Nephron progenitor cell (in vitro differentiated cells): ENCODE data around the gene BAHCC1.

Experiments
- DNase-seq: peaks from one replicate; pipeline ENCODE4 v3.0.0; 2021
- H3K27ac Mint-ChIP-seq: 2 replicates; pipeline ENCODE4 v1.8.0; 2021; ENCODE audit warnings: mild to moderate bottlenecking, moderate library complexity, mixed read lengths
- H3K27me3 Mint-ChIP-seq: 2 replicates; pipeline ENCODE4 v1.8.0; 2021; ENCODE audit warnings: mild to moderate bottlenecking, low read depth, mixed read lengths; ENCODE audit not compliant: poor library complexity
- H3K36me3 Mint-ChIP-seq: 2 replicates; pipeline ENCODE4 v1.8.0; 2021; ENCODE audit warnings: low read depth, mixed read lengths
- H3K4me1 Mint-ChIP-seq: 2 replicates; pipeline ENCODE4 v1.8.0; 2021; ENCODE audit warnings: mixed read lengths
- H3K4me3 Mint-ChIP-seq: 2 replicates; pipeline ENCODE4 v1.8.0; 2021; ENCODE audit warnings: mild to moderate bottlenecking, moderate library complexity, mixed read lengths
- H3K9me3 Mint-ChIP-seq: 2 replicates; pipeline ENCODE4 v1.8.0; 2021; ENCODE audit warnings: mild to moderate bottlenecking, moderate library complexity, mixed read lengths
- TF ChIP-seq, protein P1 (sequence below): fragments of 200-600 bp; sonication (generic); IDR thresholded peaks from 2 replicates; pipeline ENCODE4 v1.5.0; 2021; ENCODE audit warnings: antibody characterized with exemption

Gene BAHCC1

DNA sequence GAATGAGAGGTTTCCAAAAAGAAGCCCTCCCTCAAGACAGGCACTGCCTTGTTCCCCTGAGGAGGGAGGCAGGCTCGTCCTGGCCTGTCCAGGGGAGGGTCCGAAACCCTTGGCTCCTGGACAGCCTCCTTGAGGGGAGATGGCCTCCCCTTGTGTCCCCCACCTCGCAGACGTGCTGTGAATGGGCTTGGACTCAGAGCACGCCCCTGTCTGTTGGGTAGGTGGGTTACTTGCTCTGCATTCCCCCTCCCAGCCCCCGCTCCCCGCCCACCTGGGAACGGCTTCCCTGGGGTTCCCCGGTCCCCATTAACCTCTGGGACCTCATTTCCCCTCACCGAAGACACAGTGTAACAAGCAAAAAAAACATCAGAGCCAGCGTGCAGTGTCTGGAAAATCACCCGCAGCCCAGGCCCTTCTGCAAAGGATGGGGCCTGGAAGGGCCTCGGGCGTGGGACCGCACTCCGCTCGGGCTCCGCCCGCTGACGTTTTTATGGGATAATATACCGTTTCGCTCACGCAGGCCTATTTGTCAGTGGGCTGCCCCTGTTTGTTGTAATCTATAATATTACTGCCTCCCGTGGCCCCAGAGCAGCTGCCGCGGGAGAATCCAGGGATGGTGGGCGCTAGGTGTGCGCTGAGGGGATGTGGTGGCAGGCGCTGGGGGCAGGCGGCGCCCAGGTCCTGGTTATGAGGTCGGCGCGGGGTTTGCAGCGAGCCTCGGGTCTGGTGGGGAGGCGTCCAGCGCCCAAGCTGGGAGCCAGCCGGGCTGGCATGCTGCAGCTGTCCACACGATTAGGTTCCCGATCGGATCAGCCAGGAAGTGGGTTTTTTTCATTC is 11.1 kb downstream of the BAHCC1 start:
- no peaks in the 10 kb centered on the region for H3K9me3 Mint-ChIP-seq
- peak overlapping the region; percentile 96 for H3K27ac Mint-ChIP-seq
- peaks cover 7% of the 10 kb centered on the region for H3K36me3 Mint-ChIP-seq
- TF ChIP-seq, protein P1, sequence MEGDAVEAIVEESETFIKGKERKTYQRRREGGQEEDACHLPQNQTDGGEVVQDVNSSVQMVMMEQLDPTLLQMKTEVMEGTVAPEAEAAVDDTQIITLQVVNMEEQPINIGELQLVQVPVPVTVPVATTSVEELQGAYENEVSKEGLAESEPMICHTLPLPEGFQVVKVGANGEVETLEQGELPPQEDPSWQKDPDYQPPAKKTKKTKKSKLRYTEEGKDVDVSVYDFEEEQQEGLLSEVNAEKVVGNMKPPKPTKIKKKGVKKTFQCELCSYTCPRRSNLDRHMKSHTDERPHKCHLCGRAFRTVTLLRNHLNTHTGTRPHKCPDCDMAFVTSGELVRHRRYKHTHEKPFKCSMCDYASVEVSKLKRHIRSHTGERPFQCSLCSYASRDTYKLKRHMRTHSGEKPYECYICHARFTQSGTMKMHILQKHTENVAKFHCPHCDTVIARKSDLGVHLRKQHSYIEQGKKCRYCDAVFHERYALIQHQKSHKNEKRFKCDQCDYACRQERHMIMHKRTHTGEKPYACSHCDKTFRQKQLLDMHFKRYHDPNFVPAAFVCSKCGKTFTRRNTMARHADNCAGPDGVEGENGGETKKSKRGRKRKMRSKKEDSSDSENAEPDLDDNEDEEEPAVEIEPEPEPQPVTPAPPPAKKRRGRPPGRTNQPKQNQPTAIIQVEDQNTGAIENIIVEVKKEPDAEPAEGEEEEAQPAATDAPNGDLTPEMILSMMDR = no peak
- peak; percentile 68 for DNase-seq
- peak overlapping the region; percentile 93 for H3K4me3 Mint-ChIP-seq
- H3K4me1 Mint-ChIP-seq = peaks cover 91% of the 10 kb centered on the region
- peaks cover 9% of the 10 kb centered on the region for H3K27me3 Mint-ChIP-seq

DNA sequence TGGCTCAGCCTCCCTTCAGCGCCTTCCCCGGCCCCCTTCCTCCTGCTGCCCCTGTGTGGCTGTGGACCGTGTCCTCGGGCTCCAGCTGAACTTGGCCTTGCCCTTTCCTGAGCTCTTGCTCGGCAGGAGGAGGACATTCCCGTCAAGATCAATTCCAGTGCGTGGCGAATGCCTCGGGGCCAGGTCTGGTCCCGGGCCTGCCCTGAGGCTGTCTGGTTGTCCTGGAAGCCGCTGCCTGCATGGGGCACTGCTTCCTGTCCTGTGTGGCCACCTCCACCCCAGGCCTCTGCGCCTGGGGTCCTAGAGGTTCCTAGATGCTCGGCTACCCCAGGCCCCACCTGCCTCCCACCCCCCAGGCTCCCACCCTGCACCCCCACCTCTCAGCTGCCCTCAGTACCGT is 12.8 kb downstream of the BAHCC1 start:
- H3K27ac Mint-ChIP-seq = peak overlapping the region; percentile 77
- peak overlapping the region; percentile 40 for H3K4me3 Mint-ChIP-seq
- DNase-seq = no peak
- TF ChIP-seq, protein P1 = no peak
- H3K4me1 Mint-ChIP-seq = peaks cover 89% of the 10 kb centered on the region
- peaks cover 5% of the 10 kb centered on the region for H3K36me3 Mint-ChIP-seq
- H3K9me3 Mint-ChIP-seq = no peaks in the 10 kb centered on the region
- peaks cover 5% of the 10 kb centered on the region for H3K27me3 Mint-ChIP-seq

DNA sequence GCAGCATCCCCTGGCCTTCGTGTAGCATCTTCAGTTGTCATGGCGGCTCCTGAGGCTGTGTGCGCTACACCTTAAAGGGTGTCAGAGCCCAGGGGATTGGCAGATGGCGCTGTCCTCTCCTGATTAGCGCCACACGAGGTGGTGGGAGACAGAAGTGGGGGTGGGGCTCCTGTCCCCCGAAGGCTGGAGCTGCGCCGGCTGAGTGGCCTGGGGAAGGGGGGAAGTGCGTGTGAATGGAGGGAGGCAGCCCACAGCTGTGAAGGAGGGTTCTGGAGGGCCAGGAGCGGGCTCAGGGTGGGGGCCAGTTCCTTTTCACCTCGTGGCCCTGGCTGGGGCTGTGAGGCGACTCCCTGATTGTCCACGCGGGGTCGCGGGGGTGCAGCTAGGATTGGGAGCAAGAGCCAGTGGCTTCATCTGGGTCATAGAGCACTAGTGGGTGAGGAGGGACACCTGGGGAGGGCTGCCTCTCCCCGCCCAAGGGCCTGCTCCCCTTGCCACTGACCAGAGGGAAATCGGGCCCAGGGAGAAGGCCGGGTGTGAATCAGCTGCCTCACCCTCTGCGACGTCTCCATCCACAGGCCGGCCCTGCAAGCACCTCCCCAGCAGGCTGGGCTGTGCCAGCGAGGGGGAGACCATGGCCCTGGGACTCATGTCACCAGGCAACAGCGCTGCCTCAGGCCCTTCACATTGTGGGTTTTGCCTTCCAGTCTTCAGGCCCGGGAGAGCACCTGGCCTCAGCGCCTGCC is 14.1 kb downstream of the BAHCC1 start:
- no peaks in the 10 kb centered on the region for H3K27me3 Mint-ChIP-seq
- H3K9me3 Mint-ChIP-seq = no peaks in the 10 kb centered on the region
- peaks cover 75% of the 10 kb centered on the region for H3K4me1 Mint-ChIP-seq
- no peak overlapping the region for H3K27ac Mint-ChIP-seq
- no peak for DNase-seq
- TF ChIP-seq, protein P1 = no peak
- H3K36me3 Mint-ChIP-seq = no peaks in the 10 kb centered on the region
- no peak overlapping the region for H3K4me3 Mint-ChIP-seq

DNA sequence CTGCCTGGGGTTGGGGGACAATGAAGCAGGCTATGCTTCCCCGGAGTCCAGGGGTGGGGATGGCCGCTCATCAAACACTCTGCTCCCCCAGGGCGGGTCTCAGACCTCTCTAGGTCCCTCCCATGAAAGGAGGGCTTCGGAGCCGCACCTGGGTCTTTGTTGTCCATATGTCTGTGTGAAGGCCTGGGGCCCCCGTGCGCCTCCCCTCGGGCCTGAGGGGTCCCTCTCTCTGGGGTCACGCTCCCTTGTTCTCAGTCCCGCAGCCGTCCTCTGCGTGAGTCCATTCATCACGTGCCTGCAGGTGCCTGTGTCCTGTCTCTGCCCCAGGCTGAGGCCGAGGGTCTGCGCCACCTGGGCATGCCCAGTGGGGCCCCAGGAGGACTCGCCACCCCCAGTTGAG is 15.6 kb downstream of the BAHCC1 start:
- H3K4me3 Mint-ChIP-seq = no peak overlapping the region

DNA sequence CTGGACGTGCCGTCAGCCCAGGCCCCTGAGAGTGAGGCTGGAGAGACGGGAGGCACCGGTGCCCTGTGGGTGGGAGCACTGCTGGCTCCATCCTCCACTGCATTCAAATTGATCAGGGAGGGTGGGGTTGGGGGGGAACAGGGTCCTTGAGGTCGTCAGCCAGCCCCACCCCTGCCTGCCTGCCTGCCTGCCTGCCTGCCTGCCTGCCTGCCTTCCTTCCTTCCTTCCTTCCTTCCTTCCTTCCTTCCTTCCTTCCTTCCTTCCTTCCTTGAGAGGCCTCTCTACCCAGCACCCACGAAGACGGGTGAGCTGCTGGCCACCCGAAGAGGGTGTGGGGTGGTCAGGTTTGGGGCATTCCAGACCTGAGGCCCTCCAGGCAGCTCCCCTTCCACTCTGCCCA is 16.0 kb downstream of the BAHCC1 start:
- peaks cover 63% of the 10 kb centered on the region for H3K4me1 Mint-ChIP-seq

More for the DNA sequence above, 15.6 kb downstream of the BAHCC1 start:
- TF ChIP-seq, protein P1 = no peak
- DNase-seq = no peak
- peaks cover 63% of the 10 kb centered on the region for H3K4me1 Mint-ChIP-seq
- H3K9me3 Mint-ChIP-seq = no peaks in the 10 kb centered on the region
- no peaks in the 10 kb centered on the region for H3K36me3 Mint-ChIP-seq
- no peaks in the 10 kb centered on the region for H3K27me3 Mint-ChIP-seq
- H3K27ac Mint-ChIP-seq = no peak overlapping the region

More for the DNA sequence above, 16.0 kb downstream of the BAHCC1 start:
- peak overlapping the region; percentile 60 for H3K4me3 Mint-ChIP-seq
- no peak for DNase-seq
- H3K27ac Mint-ChIP-seq = peak overlapping the region; percentile 92
- no peaks in the 10 kb centered on the region for H3K27me3 Mint-ChIP-seq
- no peaks in the 10 kb centered on the region for H3K36me3 Mint-ChIP-seq
- TF ChIP-seq, protein P1 = no peak
- no peaks in the 10 kb centered on the region for H3K9me3 Mint-ChIP-seq
